ENCODE data around the gene AURKAIP1.

AURKAIP1 gene

GRCh38 chr1:1331068-1331965, 43.7 kb downstream of the AURKAIP1 start, which contains the start of gene TAS1R3:
Gene TAS1R3 (plus strand): TSS chr1:1331280. CDS start chr1:1331346, 66 bp downstream.
- no peak for DNase-seq

GRCh38 chr1:1330366-1331067, 44.5 kb downstream of the AURKAIP1 start:
- DNase-seq = no peak

DNA sequence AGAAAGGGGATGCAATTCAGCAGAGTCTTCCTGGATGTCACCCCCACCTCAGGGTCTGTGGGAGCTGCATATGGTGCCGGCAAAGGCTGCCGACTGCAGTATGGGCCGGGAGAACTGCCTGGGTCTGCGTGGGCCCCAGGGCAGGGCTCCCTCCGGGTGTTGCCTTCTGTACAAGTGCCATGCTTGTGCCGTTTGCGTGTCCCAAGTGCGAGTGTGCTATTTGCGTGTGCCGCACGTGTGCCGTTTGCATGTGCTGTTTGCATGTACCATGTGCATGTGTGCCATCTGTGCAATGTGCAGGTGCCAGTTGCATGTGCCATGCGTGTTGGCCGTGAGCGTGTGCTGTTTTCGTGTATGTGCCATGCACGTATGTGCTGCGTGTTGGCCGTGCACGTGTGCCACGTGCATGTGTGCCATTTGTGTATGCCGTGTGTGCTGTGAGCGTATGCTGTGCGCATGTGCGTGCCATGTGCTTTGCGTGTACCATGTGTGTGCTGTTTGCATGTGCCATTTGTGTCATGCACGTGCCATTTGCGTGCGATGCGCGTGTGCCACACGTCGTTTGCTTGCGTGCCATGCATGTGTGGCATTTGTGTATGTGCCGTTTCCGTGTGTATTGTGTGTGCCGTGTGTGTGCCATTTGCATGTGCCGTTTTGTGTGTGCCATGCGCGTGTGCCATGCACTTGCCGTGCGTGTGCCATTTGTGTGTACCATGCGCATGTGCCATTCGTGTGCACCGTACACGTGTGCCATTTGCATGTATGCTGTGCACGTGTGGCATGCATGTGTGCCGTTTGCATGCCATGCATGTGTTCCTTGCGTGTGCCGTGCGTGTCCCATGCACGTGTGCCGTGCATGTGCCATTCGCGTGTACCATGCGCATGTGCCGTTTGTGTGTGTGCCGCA, 45.5 kb downstream of the AURKAIP1 start:
- DNase-seq = no peak

GRCh38 chr1:1328254-1328653, 46.8 kb downstream of the AURKAIP1 start:
- DNase-seq = no peak

DNA sequence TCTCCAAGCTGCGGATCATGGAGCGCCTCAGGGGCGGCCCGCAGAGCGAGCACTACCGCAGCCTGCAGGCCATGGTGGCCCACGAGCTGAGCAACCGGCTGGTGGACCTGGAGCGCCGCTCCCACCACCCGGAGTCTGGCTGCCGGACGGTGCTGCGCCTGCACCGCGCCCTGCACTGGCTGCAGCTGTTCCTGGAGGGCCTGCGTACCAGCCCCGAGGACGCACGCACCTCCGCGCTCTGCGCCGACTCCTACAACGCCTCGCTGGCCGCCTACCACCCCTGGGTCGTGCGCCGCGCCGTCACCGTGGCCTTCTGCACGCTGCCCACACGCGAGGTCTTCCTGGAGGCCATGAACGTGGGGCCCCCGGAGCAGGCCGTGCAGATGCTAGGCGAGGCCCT, 47.7 kb downstream of the AURKAIP1 start:
- DNase-seq = no peak

DNA sequence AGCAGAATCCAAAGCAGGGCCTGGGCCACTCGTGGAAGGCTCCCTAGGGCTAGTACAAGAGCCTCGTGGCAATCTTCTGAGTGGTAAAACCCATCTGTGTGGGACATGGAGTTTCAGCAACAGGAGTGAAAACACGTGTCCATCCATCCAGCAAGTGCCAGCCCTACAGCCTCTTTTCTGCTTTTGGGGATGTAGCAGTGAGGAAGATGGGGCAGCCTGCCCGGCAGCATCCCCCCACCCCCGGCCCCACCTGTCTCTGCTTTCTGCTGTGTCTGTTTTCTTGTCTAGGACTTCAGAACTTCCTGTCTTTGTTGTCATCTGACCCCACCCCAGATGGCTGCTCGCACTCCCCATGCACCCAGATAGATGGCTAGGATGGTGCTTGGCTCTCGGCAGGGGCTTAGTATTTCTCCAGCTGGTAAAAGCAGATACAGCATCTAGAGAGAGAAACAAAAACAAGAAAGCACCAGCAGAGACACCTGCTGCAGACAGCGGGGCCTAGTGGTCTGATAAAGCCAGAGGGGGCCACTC, 48.9 kb downstream of the AURKAIP1 start:
- DNase-seq = no peak

DNA sequence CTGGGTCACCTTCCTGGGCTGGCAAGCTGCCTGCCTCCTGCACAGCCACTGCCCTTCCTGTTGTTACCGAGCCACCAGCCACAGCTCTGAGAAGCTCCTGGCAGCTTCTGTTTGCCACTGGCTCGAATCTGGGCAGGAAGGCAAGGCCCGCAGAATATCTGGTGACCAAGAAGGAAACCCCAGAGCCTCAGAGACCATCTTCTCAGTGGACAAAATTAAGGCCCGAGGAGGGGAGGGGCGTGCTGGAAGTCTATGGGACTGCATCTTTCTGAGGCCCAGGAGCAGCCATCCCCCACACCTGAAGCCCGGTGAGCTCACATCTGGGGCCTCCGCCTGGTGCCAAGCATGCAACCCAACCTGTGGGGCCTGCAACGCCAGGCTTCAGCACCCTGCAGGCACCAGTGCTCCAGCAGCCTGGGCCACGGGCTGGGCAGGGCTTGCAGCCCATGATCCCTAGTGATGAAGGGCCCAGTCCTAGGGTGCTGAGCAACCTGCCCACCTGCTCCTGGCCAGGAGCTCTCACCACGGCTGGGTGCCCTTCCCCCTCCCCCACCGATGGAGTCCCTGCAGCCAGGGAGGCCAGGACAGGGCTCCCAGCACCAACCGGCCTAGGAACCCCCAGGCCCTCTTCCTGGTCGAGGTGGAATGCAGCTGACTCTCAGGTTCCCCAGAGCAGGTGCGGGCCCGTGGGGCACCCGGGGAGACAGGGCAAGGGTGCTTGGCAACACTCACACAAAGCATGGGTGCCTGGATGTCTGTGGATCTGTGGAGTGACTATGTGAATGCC, 49.5 kb downstream of the AURKAIP1 start:
- no peak for DNase-seq

DNA sequence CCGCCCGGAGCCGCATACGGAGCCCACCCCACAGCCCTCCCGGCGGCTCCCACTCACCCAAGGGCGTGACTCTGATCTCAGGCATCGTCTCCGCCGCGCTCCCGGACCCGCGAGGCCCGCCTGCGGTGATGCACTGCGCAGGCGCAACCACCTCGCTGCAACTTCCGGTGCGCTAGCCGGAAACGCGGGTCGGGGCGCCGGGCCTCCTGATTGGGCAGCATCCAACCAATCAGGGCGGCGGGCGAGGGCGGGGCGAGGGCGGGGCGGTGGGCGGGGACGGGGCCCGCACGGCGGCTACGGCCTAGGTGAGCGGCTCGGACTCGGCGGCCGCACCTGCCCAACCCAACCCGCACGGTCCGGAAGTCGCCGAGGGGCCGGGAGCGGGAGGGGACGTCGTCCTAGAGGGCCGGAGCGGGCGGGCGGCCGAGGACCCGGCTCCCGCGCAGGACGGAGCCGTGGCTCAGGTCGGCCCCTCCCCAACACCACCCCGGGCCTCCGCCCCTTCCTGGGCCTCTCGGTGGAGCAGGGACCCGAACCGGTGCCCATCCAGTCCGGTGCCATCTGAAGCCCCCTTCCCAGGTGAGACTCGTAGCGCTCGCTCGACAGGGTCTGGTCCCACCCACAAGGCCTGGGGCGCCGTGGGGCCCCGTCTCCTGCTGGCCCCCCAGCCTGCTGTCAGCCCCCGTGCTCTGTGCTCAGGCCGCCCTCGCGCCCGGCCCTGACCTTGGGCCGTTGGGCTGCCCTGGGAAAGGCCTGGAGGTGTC, 50.3 kb downstream of the AURKAIP1 start, which contains the start of the genes CPTP and INTS11:
CPTP (plus strand) TSS at position 279 of the 764 bp plus-strand sequence. CDS start 2,109 bp downstream, outside the sequence.
INTS11 (minus strand) TSS at position 137 of the 764 bp plus-strand sequence; CDS start at position 85, 52 bp downstream.
- peak; percentile 46 for DNase-seq

DNA sequence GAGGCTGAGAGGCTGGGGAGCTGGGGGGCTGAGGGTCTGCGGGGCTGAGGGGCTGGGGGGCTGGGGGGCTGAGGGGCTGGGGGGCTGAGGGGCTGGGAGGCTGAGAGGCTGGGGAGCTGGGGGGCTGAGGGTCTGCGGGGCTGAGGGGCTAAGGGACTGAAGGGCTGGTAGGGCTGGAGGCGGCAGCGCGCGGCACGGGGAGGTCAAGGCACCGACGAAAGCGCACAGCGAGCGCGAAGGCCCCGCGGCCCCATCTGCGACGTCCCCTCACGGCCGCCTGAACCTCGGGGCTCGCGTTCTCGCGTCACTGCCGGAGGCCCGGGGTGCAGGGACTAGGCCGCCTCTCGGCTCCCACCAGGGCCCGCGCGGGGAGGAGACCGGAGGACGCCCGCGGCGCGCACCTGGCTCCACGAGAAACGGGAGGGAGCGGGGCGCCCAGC, 50.9 kb downstream of the AURKAIP1 start:
- DNase-seq = no peak
